T1000 (cell line): ENCODE results near the gene CYP26C1.
"Not testable (repeated sequence)": the region's sequence is repeated elsewhere in the genome, so short reads cannot be mapped to it uniquely, and the experiment has no call there.

Experiments
- DNase-seq: peaks from one replicate; lab custom pipeline; 2025; ENCODE audit warnings: mixed read lengths; lab: John Stamatoyannopoulos, UW

CYP26C1 gene

DNA sequence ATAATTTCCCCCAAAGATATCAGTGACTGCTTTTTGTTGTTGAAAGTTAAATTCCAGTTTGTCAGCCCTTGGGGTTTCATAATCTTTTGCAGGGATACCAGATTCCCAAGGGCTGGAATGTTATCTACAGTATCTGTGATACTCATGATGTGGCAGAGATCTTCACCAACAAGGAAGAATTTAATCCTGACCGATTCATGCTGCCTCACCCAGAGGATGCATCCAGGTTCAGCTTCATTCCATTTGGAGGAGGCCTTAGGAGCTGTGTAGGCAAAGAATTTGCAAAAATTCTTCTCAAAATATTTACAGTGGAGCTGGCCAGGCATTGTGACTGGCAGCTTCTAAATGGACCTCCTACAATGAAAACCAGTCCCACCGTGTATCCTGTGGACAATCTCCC, 16.3 kb downstream of the CYP26C1 start:
- no peak for DNase-seq

DNA sequence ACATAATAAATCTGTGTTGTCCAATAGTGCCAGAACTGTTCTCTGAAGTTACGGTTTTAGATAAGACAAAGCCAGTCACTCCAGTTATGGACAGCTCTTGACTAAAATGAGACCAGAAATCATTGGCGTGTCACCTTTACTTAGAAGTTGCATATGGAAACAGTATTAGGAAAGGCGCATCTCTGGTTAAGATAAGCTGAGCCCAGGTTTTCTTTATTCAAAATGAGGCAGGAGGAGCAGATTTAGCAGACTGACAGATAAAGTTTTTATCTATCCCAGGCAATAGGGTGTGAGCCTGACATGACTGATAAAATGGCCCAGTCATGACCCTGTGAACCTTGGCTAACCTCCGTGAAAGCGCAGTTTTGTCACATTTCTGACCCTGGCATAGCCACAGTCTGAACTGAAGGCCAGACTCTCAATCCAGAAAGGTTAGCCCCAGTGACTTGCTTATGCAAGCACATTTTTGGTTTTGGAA, 17.3 kb downstream of the CYP26C1 start:
- no peak for DNase-seq

DNA sequence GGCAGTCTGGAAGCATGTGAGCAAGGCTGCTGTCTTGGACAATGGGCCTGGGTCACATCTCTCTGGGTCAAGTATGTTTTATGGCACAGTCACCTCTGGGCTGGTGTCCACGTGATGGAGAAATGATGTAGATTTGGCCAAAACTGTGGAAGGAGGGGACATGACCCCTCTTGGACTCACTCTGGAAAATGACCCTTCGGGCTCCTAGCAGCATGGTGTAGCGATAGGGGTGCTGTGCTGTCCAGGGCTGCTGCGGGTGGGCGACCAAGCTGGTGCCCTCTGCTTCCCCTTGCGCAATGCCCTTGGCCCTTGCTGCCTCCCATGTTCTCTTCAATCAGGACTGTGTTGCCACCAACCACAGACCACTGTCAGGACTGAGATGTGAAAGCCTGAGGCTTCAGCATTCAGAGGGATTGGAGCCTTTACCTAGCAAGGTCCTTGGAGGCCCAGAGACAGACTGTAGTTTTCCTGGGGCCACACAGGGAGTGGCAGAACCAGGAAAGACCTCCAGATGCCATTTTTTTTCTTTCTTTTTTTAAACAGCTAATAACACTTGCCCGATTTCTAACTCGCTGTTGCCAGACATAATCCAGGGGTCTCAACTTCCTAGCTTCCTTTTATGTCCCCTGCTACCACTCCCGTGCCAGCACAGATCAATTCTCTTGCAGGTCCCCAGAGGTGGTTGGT, 19.2 kb downstream of the CYP26C1 start:
- no peak for DNase-seq

DNA sequence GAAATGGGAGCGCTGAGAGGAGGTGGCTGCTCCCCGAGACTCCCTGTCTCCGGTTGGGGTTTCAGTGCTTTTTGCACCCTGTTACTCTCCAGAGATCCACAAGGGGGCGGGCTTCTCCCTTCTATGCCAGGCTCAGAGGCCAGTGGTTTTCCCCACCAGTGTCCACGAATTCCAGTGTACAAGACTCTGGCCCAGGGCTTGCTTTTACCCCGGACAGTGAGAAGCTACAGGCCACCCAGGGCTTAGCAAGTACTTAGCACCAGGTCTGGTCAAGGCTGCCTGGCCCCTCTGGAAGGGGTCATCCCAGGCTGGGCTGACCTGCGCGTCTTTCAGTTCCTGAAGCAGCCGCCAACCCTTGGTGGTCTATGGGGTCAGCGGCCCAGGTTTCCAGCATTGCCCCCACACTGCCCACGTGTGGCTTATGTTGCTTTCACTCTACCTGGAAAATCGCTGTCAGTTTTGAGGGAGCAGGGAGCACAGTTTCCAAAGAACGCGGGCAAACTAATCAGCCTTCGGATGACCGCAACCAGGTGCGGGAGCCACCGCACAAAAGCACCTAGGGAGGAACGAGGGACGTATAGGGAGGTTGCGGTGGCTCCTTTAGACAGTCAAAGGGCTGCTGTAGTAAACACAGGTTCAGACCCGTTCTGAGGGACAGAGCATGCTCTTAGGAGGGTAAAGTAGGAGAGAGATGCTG, 19.9 kb downstream of the CYP26C1 start:
- peak; percentile 54 for DNase-seq

DNA sequence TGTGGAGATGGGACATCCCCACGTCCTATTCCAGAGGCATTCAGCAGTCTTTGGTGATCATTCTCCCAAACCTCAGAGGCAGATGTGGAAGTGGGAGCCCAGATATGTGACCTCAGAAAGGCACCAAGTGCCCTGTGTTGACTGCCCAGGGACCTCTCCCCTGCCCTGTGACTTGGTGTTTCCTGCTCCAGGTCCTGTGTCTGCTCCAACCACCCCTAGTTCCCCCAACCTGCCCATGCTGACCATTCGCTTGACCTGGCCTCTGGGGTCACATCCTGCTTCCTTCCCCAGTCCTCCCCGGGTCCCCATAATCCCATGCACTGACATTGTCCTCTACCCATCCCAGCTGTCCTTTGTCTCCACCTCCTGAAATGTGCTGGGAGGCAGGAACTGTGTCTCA, 20.7 kb downstream of the CYP26C1 start:
- DNase-seq, result no peak

DNA sequence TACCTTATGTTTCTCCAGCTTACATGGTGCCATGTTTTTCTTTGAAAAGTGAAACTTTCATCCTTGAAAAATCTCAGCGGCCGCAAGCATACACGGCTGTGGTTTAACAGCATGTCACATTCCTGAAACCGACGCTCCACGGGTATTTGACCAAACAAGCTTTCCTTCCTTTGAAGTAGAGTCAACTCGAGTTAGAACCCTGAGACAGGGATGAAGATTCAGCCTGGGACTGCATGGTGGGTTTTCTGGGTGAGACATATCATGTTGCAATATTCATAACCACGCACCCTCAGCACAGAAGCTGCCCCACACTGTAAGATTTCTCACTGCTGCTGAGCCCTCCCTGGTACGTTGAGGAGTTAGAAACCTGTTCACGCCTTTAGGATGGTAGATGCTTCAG, 21.2 kb downstream of the CYP26C1 start:
- no peak for DNase-seq

DNA sequence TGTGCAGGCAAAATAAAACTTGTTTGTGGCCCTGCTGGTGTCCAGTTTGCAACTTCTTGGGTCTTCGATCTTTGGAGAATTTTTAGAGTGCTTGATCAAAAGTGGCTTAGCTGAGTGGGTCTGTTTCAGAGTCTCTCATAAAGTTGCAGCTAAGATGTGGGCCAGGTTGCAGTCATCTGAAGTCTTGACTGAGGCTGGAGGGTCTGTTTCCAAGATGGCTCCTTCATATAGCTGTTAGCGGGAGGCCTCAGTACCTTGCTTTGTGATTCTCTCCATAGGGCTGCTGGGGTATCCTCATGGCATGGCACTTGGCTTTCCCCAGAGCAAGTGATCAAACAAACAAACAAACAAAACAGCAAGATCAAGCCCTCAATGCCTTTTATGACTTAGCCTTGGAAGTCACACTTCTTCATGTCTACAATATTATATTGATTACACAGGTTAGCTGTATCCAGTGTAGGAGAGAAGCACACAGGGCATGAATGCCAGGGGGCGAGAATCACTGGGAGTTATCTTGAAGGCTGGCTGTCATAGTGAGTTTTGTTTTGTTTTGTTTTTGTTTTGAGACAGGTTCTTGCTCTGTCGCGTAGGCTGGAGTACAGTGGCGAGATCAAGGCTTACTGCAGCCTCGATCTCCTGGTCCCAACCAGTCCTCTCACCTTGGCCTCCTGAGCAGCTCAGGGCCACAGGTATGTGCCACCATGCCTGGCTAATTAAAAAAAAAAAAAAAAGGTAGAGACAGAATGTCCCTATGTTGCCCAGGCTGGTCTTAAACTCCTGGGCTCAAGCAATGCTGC, 23.3 kb downstream of the CYP26C1 start:
- no peak for DNase-seq

DNA sequence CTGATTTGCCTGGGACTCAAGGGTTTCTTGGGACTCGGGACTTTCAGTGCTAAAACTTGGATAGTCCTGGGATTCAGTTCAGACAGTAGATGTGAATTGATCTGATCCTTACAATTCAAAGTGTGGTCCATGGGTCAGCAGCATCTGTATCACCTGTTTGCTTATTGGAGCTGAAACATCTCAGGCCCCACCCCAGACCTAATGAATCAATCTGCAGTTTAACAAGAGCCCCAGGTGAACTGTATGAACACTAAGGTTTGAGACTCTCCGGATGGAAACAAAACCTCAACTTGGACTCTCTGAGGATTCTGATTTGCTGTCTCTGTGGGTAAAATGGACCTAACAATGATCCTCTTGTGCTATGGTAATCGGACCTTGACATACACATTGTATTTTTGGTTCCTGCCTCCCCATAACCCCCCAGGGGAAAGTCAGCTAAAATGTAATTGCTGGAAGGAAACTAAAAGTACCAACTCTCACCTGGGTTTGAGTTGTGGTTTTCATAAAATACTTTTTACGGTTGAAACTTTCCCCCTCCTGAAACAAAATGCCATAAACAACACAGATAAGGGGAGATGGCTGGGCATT, 24.8 kb downstream of the CYP26C1 start:
- no peak for DNase-seq

DNA sequence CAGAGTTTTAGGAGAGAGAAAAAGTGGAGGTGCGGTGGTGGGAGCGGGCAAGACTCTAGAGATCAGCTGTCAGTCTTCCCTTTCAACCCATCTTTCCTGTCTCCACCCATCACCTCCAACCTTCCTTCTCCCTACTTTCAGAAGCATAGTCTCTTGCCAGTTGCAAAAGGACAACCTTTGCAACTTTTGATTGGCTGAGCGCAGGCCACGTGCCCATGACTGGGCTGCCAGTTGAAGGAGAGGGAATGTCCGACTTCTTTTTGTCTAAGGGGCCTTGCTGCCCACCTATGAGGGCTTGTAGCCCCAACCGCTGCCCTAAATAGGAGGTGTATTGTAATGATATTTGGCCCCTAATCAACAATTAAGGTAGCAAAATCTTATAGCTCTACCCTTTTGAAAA, 25.7 kb downstream of the CYP26C1 start:
- no peak for DNase-seq

DNA sequence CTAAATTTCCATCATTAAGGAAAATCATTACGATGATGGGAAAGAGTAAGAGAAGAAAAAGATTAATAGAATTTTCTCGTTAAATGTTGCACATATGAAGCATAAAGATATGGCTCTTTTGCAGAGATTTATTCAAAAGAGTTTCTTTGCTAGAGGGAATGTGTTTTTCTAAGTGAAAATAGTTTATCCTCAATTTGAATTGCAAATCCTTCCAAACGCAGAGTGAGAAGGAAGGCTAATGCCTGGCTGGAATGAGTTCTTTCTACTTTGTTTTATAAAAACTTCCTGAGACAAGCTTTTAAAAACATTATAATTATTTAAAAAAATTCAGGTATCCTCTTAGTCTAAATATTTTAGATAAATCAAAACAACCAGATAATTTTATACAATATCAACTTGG, 27.2 kb downstream of the CYP26C1 start:
- DNase-seq, result no peak

DNA sequence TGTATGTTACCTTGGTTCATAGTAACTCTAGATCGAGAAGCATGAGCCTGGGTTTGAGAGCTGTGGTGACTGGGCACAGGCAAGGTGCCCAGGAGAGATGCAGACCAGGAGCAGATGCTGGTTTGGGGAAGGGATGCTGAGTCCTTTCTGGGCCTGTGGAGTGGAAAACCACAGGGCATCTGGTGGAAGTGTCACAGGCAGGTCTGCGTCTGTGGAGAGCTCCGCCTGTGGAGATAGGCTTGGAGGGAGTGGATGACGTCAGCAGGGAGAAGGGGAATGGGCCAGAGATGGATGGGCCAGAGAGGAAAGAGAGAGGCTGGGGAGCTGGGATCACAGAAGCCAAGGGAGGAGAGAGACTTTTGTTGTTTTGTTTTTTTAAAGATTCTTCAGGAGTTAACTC, 27.9 kb downstream of the CYP26C1 start:
- DNase-seq, result no peak

DNA sequence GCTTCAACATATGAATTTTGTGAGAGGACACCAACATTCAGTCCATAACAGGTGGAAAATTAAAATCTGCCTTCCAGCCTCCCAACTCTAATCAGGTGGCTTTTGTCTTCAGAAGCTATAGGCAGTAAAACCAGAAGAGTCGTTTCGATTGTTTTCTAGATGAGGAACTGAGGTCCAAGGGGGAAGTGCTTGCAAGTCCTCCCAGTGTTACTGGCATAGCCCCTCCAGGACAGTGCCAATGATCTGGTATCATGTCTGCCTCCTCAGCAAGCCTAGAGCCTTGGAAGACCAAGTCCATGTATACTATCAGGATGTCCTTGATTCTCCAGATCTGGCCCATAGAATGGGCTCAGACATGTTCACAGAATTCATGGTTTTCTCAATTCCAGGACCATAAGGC, 30.0 kb downstream of the CYP26C1 start:
- DNase-seq, result no peak

DNA sequence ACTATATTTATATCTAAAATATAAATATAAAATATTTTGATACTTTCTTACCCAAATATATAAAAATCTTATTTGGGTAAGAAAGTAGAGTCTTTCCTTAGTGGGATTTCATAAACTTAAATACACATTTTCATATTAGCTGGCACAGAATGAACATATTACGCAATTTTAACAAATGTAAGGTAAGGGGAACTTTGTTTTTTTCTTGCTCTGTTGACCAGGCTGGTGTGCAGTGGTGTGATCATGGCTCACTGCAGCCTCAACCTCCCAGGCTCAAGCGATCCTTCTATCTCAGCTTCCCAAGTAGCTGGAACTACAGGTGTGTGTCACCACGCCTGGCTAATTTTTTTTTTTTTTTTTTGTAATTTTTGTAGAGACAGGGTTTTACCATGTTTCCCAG, 31.4 kb downstream of the CYP26C1 start:
- no peak for DNase-seq

DNA sequence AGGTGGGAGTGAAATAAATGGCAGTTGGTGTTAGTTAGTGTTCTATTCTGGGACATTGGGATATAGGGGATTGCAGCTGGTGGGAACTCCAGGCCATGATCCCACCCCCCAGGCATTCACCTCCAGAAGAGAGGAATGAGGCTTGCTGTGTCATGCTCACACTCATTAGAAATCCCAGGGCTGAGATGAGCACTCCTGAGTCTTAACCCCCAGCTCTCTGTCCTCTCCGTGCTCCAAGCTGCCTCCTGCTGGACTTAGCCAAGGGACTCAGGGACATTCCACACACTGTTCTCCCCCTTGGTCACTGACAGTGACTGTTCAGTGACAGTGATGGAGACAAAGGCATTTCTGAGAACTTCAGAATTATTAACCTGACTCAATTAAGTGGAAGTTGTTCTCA, 34.6 kb downstream of the CYP26C1 start:
- DNase-seq, result no peak

DNA sequence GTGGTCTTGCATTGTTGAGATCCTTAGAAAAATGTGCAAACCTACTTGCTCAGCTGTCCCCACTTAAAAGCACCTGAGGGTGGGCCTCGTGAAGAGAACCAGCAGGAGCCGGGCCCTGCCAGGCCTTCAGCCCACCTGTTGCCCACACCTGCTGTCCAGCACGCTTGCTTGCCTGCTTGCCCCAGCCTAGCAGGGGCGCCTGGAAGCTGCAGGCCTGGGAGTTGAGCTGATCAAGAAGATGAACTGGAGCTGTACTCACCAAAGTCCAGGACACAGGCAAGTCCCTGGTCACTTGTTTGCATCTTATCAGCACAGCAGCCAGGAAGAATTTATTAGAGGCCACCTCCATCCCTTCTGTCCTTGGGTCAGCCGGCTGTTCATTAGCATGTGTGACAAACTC, 36.3 kb downstream of the CYP26C1 start:
- DNase-seq, result no peak

DNA sequence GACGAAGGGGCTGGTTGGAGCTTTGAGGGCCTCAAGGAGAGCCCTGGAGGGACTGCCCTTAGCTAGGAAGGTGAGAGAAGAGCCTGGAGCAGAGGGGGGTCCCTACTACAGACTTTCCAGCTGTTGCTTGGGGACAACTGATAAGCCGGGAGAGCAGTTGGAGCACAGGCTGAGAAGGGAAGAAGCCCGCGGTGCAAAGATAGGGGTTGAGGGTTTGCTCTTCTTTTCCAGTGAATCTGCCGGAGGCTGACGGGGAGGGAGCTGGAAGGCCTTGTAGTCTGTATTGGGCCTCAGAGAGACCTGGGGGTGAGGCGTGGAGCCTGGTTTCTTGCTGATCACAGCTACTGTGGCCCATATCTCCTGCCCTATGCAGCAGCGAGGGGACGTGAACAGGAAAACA, 36.8 kb downstream of the CYP26C1 start:
- DNase-seq, result no peak

DNA sequence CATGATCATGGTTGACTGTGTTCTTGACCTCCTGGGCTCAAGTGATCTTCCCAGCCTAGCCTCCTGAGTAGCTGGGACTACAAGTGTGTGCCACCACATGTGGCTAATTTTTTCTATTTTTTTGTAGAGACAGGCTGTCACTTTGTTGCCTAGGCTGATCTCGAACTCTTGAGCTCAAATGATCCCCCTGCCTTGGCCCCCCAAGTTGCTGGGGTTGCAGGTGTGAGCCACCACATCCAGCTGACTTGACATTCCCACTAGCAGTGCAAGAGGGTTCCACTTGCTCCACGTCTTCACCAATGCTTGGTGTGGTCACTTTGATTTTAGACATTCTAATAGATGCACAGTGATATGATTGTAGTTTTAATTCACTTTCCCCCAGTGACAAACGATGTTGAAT, 38.2 kb downstream of the CYP26C1 start:
- no peak for DNase-seq

DNA sequence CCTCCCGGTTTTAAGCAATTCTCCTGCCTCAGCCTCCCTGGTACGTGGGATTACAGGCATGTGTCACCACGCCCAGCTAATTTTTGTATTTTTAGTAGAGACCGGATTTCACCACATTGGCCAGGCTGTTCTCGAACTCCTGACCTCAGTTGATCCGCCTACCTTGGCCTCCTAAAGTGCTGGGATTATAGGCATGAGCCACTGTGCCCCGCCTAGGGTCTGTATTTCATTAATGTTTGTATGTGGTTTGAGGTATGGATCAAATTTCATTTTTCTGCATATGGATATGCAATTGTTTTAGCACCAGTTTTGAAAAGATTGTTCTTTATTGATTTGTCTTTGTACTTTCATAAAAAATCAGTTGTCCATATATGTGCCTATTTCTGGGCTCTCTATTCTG, 39.1 kb downstream of the CYP26C1 start:
- DNase-seq, result no peak

DNA sequence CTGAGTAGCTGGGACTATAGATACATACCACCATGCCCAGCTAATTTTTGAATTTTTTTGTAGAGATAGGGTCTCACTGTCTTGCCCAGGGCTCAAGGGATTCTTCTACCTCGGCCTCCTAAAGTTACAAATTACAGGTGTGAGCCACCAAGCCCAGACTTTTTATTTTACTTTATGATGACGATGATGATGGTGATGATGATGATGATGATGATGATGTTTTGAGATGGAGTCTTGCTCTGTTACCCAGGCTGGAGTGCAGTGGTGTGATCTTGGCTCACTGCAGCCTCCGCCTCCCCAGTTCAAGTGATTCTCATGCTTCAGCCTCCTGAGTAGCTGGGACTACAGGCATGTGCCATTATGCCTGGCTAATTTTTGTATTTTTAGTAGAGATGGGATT, 40.5 kb downstream of the CYP26C1 start:
- DNase-seq, result not testable (repeated sequence)

DNA sequence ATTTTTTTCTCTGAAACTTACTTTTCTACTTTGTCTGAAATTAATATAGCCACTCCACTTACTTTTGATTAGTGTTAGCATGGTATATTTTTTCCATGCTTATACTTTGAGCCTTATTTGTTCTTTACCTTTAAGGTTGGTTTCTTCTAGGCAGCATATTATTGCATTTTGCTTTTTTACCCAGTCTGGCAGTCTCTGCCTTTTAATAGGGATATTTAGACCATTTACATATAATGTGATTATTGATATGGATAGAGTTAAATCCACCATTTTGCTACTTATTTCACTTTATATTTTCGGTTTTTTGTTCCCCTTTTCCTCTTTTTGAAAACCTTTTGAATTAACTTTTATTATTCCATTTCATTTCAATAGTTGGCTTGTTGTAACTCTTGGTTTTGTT, 43.4 kb downstream of the CYP26C1 start:
- DNase-seq, result no peak

DNA sequence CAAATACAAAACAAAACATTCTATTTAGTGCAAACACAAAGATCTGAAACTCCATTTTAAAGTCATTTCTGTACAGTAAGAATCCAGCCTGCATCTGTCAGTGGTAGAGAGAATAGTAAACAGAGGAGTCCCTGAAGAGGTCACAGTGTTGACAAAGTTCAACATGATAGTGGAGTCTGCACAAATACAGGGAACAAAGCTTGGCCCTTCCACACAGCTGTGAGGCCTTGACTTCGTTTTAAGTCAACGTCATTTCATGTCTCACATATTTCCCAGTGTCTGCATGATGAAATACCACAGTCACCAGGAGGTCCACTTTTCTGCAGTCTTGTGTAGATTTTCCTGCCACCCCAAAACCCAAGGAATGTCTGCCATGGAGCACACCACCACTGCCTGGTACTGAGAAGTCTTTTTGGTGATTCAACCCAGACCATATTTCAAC, 46.1 kb downstream of the CYP26C1 start:
- DNase-seq, result no peak

DNA sequence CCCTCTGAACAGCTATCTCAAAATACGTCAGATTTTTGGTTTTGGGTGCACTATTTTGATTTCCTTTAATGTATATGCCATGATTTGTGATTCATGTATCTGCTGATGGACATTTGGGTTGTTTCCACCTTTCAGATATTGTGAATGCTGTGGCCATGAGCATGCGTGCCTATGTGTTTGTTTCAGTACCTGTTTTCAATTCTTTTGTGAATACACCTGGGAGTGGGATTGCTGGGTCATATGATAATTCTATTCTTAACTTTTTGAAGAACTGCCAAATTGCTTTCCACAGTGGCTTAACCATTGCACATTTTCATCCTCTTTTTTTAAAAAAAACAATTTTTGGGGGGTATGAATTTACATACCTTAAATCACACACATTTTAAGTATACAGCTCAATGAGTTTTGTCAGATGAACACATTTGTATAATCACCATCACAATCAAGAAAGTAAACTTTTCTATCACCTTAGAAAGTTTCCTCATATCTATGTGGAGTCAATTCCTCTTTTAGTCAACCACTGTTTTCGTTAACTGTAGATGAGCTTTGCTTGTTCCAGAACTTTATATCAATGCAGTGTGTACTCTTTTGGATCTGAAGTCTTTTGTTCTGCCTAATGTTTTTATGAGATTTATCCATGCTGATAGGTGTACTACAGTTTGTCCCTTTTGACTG, 50.0 kb downstream of the CYP26C1 start:
- DNase-seq, result no peak
